Neuron (in vitro differentiated cells): ENCODE results near the gene GP2.
"Not testable (repeated sequence)": the region's sequence is repeated elsewhere in the genome, so short reads cannot be mapped to it uniquely, and the experiment has no call there.

ENCODE experiments used
- H2AFZ ChIP-seq: one replicate; pipeline ENCODE4 v1.6.1; 2013; ENCODE audit warnings: low read depth, mild to moderate bottlenecking, inconsistent platforms, low read length, moderate library complexity
- H3K27me3 ChIP-seq: one replicate; pipeline ENCODE4 v1.6.1; 2013; ENCODE audit warnings: low read length; ENCODE audit not compliant: insufficient read depth
- H3K36me3 ChIP-seq: one replicate; pipeline ENCODE4 v1.6.1; 2013; ENCODE audit warnings: low read length; ENCODE audit not compliant: insufficient read depth
- H3K4me1 ChIP-seq: one replicate; pipeline ENCODE4 v1.6.1; 2013; ENCODE audit warnings: low read length; ENCODE audit not compliant: insufficient read depth
- H3K4me3 ChIP-seq: 2 replicates; pipeline ENCODE4 v1.5.1; 2013; ENCODE audit warnings: mild to moderate bottlenecking, low read length, moderate library complexity
- H3K9me3 ChIP-seq: one replicate; pipeline ENCODE4 v1.6.1; 2013; ENCODE audit warnings: low read length

GP2 gene

GRCh38 chr16:20344611-20345010 is 17.3 kb upstream of the GP2 start:
- Histone ChIP-seq H3K4me1 (no peaks in the 10 kb centered on the region), H3K27me3 (no peaks in the 10 kb centered on the region), H2AFZ (no peak overlapping the region), H3K9me3 (no peaks in the 10 kb centered on the region), H3K4me3 (no peak overlapping the region), H3K36me3 (no peaks in the 10 kb centered on the region)

- no peaks in the 10 kb centered on the region for H3K27me3 ChIP-seq
- no peaks in the 10 kb centered on the region for H3K36me3 ChIP-seq
- H3K4me3 ChIP-seq, result no peak overlapping the region
- H2AFZ ChIP-seq, result no peak overlapping the region
- no peaks in the 10 kb centered on the region for H3K9me3 ChIP-seq
- H3K4me1 ChIP-seq, result no peaks in the 10 kb centered on the region
Measured at GRCh38 chr16:20339744-20340143, 12.4 kb upstream of the GP2 start.

GRCh38 chr16:20336955-20337354 is 9.6 kb upstream of the GP2 start:
- no peak overlapping the region for H3K4me3 ChIP-seq
- H3K9me3 ChIP-seq, result no peaks in the 10 kb centered on the region
- no peak overlapping the region for H2AFZ ChIP-seq
- H3K4me1 ChIP-seq, result peaks cover 2% of the 10 kb centered on the region
- no peaks in the 10 kb centered on the region for H3K36me3 ChIP-seq
- no peaks in the 10 kb centered on the region for H3K27me3 ChIP-seq

GRCh38 chr16:20334396-20334795 is 7.1 kb upstream of the GP2 start:
- H2AFZ ChIP-seq, result no peak overlapping the region
- H3K4me1 ChIP-seq, result peaks cover 2% of the 10 kb centered on the region
- H3K27me3 ChIP-seq, result no peaks in the 10 kb centered on the region
- H3K4me3 ChIP-seq, result no peak overlapping the region
- no peaks in the 10 kb centered on the region for H3K9me3 ChIP-seq
- no peaks in the 10 kb centered on the region for H3K36me3 ChIP-seq

- H2AFZ ChIP-seq, result no peak overlapping the region
- H3K4me1 ChIP-seq, result peaks cover 2% of the 10 kb centered on the region
- H3K36me3 ChIP-seq, result no peaks in the 10 kb centered on the region
- H3K4me3 ChIP-seq, result no peak overlapping the region
- no peaks in the 10 kb centered on the region for H3K27me3 ChIP-seq
- no peaks in the 10 kb centered on the region for H3K9me3 ChIP-seq
Measured at GRCh38 chr16:20333120-20333519, 5.8 kb upstream of the GP2 start.

- H3K27me3 ChIP-seq, result no peaks in the 10 kb centered on the region
- no peaks in the 10 kb centered on the region for H3K36me3 ChIP-seq
- H3K4me1 ChIP-seq, result peaks cover 2% of the 10 kb centered on the region
- no peak overlapping the region for H3K4me3 ChIP-seq
- H3K9me3 ChIP-seq, result no peaks in the 10 kb centered on the region
- no peak overlapping the region for H2AFZ ChIP-seq
Measured at GRCh38 chr16:20332411-20332810, 5.1 kb upstream of the GP2 start.

- H2AFZ ChIP-seq, result no peak overlapping the region
- H3K9me3 ChIP-seq, result no peaks in the 10 kb centered on the region
- peaks cover 2% of the 10 kb centered on the region for H3K4me1 ChIP-seq
- no peak overlapping the region for H3K4me3 ChIP-seq
- no peaks in the 10 kb centered on the region for H3K27me3 ChIP-seq
- no peaks in the 10 kb centered on the region for H3K36me3 ChIP-seq
Measured at GRCh38 chr16:20331635-20332034, 4.3 kb upstream of the GP2 start.

GRCh38 chr16:20329392-20330138 is 2.3 kb upstream of the GP2 start:
- no peaks in the 10 kb centered on the region for H3K36me3 ChIP-seq
- H3K4me1 ChIP-seq, result peaks cover 2% of the 10 kb centered on the region
- no peak overlapping the region for H2AFZ ChIP-seq
- H3K4me3 ChIP-seq, result no peak overlapping the region
- no peaks in the 10 kb centered on the region for H3K27me3 ChIP-seq
- no peaks in the 10 kb centered on the region for H3K9me3 ChIP-seq

- Histone ChIP-seq H3K36me3 (no peaks in the 10 kb centered on the region), H3K27me3 (no peaks in the 10 kb centered on the region), H2AFZ (no peak overlapping the region), H3K4me3 (no peak overlapping the region), H3K4me1 (no peaks in the 10 kb centered on the region), H3K9me3 (no peaks in the 10 kb centered on the region)
Measured at GRCh38 chr16:20326321-20326720, 992 bp downstream of the GP2 start.

- no peaks in the 10 kb centered on the region for H3K36me3 ChIP-seq
- no peak overlapping the region for H3K4me3 ChIP-seq
- H3K27me3 ChIP-seq, result no peaks in the 10 kb centered on the region
- no peaks in the 10 kb centered on the region for H3K9me3 ChIP-seq
- H3K4me1 ChIP-seq, result no peaks in the 10 kb centered on the region
- H2AFZ ChIP-seq, result no peak overlapping the region
Measured at GRCh38 chr16:20325005-20325404, 2.3 kb downstream of the GP2 start.

GRCh38 chr16:20323591-20324117 is 3.7 kb downstream of the GP2 start:
- H3K4me1 ChIP-seq, result no peaks in the 10 kb centered on the region
- no peaks in the 10 kb centered on the region for H3K36me3 ChIP-seq
- H3K4me3 ChIP-seq, result no peak overlapping the region
- H3K9me3 ChIP-seq, result no peaks in the 10 kb centered on the region
- H2AFZ ChIP-seq, result no peak overlapping the region
- H3K27me3 ChIP-seq, result no peaks in the 10 kb centered on the region

- H3K4me3 ChIP-seq, result no peak overlapping the region
- H3K4me1 ChIP-seq, result no peaks in the 10 kb centered on the region
- H3K36me3 ChIP-seq, result no peaks in the 10 kb centered on the region
- H2AFZ ChIP-seq, result no peak overlapping the region
- H3K27me3 ChIP-seq, result no peaks in the 10 kb centered on the region
- no peaks in the 10 kb centered on the region for H3K9me3 ChIP-seq
Measured at GRCh38 chr16:20322696-20323095, 4.6 kb downstream of the GP2 start.

- Histone ChIP-seq H3K27me3 (no peaks in the 10 kb centered on the region), H3K4me3 (no peak overlapping the region), H3K9me3 (no peaks in the 10 kb centered on the region), H3K4me1 (no peaks in the 10 kb centered on the region), H3K36me3 (no peaks in the 10 kb centered on the region), H2AFZ (no peak overlapping the region)
Measured at GRCh38 chr16:20321671-20322070, 5.6 kb downstream of the GP2 start.

- H2AFZ ChIP-seq, H3K9me3 ChIP-seq, H3K4me1 ChIP-seq, H3K4me3 ChIP-seq, H3K27me3 ChIP-seq, H3K36me3 ChIP-seq: not testable (repeated sequence)
Measured at GRCh38 chr16:20321051-20321450, 6.3 kb downstream of the GP2 start.
